Measurements from ENCODE around the gene PODN.

PODN gene

DNA sequence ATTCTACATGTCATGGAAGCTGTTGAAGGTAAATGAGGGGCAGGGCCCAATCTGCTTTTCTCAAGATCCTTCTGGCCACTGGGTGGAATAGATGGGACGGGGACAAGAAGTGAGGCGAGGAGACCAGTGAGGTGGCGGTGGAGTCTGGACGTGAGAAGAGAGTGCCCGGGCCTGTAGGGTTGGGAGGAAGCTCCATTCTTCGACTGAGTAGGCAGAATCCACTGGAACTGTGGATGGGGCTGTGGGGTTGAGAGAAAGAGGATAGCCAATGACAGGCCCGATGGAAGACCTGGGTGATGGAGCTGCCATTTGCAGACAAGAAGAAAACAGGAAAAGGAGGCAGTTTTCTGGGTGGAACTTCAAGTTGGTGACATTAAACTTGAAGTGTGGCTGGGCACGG, 70.2 kb downstream of the PODN start:
- DNase-seq (ENCODE audit: low spot score): no peak

DNA sequence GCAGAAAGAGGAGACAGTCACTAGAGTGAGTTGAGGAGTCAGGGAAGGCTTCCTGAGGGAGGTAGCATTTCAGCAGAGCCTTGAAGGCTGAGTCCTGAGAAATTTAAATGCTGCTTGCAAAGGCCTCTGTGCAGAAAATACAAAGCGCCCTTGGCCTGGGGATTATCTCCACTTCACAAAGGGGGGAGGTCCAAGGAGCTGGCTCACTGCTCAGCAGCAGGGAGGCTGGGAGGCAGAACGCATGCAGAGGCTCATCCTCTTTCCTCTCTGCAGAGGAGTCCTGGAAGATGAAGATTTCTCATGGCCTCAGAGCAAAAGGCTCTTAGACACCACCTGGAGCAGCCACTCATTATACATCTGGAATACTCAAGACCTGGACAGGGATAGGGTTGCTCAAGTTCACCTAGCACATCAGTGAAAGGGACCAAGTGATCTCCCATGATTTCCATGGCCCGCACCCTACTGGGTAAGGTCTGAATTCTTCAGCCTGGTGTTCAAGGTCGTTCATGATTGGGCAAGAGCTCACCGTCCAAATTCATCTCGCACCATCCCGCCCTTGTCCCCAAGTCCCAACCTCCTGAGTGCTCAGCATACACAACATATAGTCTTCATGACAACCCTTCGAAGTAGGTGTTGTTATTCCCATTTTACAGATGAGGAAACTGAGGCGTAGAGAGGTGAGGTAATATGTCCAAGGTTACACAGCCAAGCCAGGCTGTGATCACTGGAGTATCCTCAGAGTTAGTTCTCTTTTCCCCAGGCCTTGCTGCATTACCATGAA, 71.4 kb downstream of the PODN start:
- DNase-seq (ENCODE audit: low spot score): no peak

- DNase-seq (ENCODE audit: low spot score): no peak
These were observed 72.1 kb downstream of the PODN start for GRCh38 chr1:53134042-53134485.
